ENCODE data around the gene TNRC6B. TPM values are rescaled to one million over a fixed set of nuclear protein-coding genes. Genes with fewer than 3 reads are reported as not detected.

Gene TNRC6B
- total RNA-seq, 1 experiment from 2014 or later = 50.4 TPM

DNA sequence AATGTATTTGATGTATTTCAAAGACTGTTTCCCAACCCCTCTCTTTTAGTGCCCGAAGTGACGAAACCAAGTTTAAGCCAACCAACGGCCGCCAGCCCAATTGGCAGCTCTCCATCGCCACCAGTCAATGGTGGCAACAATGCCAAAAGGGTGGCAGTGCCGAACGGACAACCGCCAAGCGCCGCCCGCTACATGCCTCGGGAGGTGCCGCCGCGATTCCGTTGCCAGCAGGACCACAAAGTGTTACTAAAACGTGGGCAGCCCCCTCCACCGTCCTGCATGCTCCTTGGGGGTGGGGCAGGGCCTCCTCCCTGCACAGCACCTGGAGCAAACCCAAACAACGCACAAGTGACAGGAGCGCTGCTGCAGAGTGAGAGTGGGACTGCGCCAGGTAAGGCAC, 84.1 kb downstream of the TNRC6B start:
- H3K36me3 Mint-ChIP-seq = peaks cover 43% of the 10 kb centered on the region
- ChIA-PET POLR2A (no interaction called here), CTCF (no interaction called here)
- DNase-seq (ENCODE audit: low spot score) = no peak
- no peak overlapping the region for H3K4me3 Mint-ChIP-seq
- TF ChIP-seq, protein P1, sequence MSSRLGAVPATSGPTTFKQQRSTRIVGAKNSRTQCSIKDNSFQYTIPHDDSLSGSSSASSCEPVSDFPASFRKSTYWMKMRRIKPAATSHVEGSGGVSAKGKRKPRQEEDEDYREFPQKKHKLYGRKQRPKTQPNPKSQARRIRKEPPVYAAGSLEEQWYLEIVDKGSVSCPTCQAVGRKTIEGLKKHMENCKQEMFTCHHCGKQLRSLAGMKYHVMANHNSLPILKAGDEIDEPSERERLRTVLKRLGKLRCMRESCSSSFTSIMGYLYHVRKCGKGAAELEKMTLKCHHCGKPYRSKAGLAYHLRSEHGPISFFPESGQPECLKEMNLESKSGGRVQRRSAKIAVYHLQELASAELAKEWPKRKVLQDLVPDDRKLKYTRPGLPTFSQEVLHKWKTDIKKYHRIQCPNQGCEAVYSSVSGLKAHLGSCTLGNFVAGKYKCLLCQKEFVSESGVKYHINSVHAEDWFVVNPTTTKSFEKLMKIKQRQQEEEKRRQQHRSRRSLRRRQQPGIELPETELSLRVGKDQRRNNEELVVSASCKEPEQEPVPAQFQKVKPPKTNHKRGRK (CRISPR knock-in tag; IDR thresholded peaks at IDR 0.05; ENCODE audit: borderline replicate concordance) = no peak
- TF ChIP-seq RORB (CRISPR knock-in tag; IDR thresholded peaks at IDR 0.05) (no peak), KAT7 (CRISPR knock-in tag; IDR thresholded peaks at IDR 0.05; ENCODE audit: borderline replicate concordance) (no peak), SOX15 (CRISPR knock-in tag; IDR thresholded peaks at IDR 0.05) (no peak), ESRRA (CRISPR knock-in tag; IDR thresholded peaks at IDR 0.05; ENCODE audit: borderline replicate concordance) (no peak)
- TF ChIP-seq, protein P2, sequence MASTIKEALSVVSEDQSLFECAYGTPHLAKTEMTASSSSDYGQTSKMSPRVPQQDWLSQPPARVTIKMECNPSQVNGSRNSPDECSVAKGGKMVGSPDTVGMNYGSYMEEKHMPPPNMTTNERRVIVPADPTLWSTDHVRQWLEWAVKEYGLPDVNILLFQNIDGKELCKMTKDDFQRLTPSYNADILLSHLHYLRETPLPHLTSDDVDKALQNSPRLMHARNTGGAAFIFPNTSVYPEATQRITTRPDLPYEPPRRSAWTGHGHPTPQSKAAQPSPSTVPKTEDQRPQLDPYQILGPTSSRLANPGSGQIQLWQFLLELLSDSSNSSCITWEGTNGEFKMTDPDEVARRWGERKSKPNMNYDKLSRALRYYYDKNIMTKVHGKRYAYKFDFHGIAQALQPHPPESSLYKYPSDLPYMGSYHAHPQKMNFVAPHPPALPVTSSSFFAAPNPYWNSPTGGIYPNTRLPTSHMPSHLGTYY (CRISPR knock-in tag; IDR thresholded peaks at IDR 0.05) = no peak
- TF ChIP-seq, protein P3, sequence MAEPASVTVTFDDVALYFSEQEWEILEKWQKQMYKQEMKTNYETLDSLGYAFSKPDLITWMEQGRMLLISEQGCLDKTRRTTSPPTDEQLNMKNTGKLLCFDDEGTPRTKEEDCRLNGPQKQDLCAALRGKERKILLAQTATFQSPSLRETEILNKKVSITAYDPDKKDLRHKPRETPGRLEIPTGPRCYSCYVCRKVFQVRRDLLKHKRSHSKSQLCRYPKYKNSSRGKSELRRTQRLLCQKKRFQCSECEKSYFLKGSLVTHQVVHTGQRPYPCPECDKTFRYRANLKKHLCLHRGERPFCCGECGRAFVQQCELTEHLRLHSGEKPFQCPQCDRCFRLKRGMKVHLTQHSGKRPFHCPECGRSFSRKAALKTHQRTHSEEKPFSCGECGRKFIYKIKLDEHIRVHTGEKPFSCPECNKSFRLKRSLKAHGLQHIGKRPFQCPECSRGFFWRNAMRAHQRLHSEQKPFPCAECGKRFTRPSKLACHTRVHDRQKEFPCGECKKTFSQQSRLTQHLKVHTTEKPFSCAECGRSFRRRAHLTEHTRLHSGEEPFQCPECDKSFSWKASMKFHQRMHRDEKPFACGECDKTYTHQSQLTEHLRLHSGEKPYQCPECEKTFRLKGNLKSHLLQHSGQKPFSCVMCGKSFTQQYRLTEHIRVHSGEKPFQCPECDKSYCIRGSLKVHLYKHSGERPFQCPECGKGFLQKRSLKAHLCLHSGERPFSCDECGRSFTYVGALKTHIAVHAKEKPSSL (CRISPR knock-in tag; conservative IDR thresholded peaks at IDR 0.05) = no peak
- TF ChIP-seq, protein P4, sequence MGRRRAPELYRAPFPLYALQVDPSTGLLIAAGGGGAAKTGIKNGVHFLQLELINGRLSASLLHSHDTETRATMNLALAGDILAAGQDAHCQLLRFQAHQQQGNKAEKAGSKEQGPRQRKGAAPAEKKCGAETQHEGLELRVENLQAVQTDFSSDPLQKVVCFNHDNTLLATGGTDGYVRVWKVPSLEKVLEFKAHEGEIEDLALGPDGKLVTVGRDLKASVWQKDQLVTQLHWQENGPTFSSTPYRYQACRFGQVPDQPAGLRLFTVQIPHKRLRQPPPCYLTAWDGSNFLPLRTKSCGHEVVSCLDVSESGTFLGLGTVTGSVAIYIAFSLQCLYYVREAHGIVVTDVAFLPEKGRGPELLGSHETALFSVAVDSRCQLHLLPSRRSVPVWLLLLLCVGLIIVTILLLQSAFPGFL (CRISPR knock-in tag; IDR thresholded peaks at IDR 0.05; ENCODE audit: borderline replicate concordance) = no peak
- H3K27ac Mint-ChIP-seq = no peak overlapping the region
- H3K27me3 Mint-ChIP-seq (ENCODE audit: low read depth) = no peaks in the 10 kb centered on the region
- peaks cover 8% of the 10 kb centered on the region; the same call in 1 of the 2 replicates for H3K4me1 Mint-ChIP-seq
- ATAC-seq = no peak
- 0 out of 2 replicates have a peak, but pooled peaks cover 4% of the 10 kb centered on the region for H3K9me3 Mint-ChIP-seq

DNA sequence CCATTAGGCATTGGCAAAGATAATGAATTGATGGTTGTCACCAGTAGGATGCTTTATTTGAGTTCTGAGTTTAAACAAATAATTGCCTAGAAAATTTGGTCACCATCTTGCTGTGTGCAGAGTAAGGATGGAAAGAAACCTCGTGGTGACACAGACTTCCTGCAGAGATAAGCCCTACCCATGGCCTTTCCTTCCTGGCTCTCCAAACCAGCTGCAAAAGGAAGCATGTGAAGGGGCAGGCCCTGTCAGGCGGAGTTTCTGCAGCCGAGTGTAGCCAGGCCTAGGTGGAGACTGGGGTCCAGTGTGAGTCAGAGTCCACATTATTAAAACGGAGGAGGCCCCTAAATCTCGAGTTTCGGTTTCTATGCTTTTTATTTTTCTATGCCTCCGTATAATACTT, 85.5 kb downstream of the TNRC6B start:
- no peak overlapping the region for H3K4me3 Mint-ChIP-seq
- no peak overlapping the region for H3K27ac Mint-ChIP-seq
- peaks cover 53% of the 10 kb centered on the region for H3K36me3 Mint-ChIP-seq
- ChIA-PET CTCF (no interaction called here), POLR2A (no interaction called here)
- H3K4me1 Mint-ChIP-seq = peaks cover 8% of the 10 kb centered on the region; the same call in 1 of the 2 replicates
- 0 out of 2 replicates have a peak, but pooled peaks cover 4% of the 10 kb centered on the region for H3K9me3 Mint-ChIP-seq
- DNase-seq (ENCODE audit: low spot score) (no peak), ATAC-seq (no peak)
- H3K27me3 Mint-ChIP-seq (ENCODE audit: low read depth) = no peaks in the 10 kb centered on the region
- no peak for TF ChIP-seq ZNF396 (CRISPR knock-in tag; IDR thresholded peaks at IDR 0.05; ENCODE audit: borderline replicate concordance)
- no peak for TF ChIP-seq ZNF263 (CRISPR knock-in tag; IDR thresholded peaks at IDR 0.05; ENCODE audit: low read depth)
- TF ChIP-seq, protein P5, sequence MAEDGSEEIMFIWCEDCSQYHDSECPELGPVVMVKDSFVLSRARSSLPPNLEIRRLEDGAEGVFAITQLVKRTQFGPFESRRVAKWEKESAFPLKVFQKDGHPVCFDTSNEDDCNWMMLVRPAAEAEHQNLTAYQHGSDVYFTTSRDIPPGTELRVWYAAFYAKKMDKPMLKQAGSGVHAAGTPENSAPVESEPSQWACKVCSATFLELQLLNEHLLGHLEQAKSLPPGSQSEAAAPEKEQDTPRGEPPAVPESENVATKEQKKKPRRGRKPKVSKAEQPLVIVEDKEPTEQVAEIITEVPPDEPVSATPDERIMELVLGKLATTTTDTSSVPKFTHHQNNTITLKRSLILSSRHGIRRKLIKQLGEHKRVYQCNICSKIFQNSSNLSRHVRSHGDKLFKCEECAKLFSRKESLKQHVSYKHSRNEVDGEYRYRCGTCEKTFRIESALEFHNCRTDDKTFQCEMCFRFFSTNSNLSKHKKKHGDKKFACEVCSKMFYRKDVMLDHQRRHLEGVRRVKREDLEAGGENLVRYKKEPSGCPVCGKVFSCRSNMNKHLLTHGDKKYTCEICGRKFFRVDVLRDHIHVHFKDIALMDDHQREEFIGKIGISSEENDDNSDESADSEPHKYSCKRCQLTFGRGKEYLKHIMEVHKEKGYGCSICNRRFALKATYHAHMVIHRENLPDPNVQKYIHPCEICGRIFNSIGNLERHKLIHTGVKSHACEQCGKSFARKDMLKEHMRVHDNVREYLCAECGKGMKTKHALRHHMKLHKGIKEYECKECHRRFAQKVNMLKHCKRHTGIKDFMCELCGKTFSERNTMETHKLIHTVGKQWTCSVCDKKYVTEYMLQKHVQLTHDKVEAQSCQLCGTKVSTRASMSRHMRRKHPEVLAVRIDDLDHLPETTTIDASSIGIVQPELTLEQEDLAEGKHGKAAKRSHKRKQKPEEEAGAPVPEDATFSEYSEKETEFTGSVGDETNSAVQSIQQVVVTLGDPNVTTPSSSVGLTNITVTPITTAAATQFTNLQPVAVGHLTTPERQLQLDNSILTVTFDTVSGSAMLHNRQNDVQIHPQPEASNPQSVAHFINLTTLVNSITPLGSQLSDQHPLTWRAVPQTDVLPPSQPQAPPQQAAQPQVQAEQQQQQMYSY (CRISPR knock-in tag; IDR thresholded peaks at IDR 0.05) = no peak
- TF ChIP-seq, protein P6, sequence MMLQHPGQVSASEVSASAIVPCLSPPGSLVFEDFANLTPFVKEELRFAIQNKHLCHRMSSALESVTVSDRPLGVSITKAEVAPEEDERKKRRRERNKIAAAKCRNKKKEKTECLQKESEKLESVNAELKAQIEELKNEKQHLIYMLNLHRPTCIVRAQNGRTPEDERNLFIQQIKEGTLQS (CRISPR knock-in tag; conservative IDR thresholded peaks at IDR 0.05) = no peak
- no peak for TF ChIP-seq CREB1 (CRISPR knock-in tag; IDR thresholded peaks at IDR 0.05)
- TF ChIP-seq RELA (CRISPR knock-in tag; IDR thresholded peaks at IDR 0.05; ENCODE audit: borderline replicate concordance) = no peak
- no peak for TF ChIP-seq ATF1 (CRISPR knock-in tag; IDR thresholded peaks at IDR 0.05)
- no peak for TF ChIP-seq ZBTB21 (CRISPR knock-in tag; IDR thresholded peaks at IDR 0.05; ENCODE audit: borderline replicate concordance)
- TF ChIP-seq GABPB1 (CRISPR knock-in tag; IDR thresholded peaks at IDR 0.05) = no peak
- no peak for TF ChIP-seq ETV6 (CRISPR knock-in tag; IDR thresholded peaks at IDR 0.05)
- TF ChIP-seq FOXP1 (CRISPR knock-in tag; IDR thresholded peaks at IDR 0.05; ENCODE audit: borderline replicate concordance) = no peak
- TF ChIP-seq, protein P7, sequence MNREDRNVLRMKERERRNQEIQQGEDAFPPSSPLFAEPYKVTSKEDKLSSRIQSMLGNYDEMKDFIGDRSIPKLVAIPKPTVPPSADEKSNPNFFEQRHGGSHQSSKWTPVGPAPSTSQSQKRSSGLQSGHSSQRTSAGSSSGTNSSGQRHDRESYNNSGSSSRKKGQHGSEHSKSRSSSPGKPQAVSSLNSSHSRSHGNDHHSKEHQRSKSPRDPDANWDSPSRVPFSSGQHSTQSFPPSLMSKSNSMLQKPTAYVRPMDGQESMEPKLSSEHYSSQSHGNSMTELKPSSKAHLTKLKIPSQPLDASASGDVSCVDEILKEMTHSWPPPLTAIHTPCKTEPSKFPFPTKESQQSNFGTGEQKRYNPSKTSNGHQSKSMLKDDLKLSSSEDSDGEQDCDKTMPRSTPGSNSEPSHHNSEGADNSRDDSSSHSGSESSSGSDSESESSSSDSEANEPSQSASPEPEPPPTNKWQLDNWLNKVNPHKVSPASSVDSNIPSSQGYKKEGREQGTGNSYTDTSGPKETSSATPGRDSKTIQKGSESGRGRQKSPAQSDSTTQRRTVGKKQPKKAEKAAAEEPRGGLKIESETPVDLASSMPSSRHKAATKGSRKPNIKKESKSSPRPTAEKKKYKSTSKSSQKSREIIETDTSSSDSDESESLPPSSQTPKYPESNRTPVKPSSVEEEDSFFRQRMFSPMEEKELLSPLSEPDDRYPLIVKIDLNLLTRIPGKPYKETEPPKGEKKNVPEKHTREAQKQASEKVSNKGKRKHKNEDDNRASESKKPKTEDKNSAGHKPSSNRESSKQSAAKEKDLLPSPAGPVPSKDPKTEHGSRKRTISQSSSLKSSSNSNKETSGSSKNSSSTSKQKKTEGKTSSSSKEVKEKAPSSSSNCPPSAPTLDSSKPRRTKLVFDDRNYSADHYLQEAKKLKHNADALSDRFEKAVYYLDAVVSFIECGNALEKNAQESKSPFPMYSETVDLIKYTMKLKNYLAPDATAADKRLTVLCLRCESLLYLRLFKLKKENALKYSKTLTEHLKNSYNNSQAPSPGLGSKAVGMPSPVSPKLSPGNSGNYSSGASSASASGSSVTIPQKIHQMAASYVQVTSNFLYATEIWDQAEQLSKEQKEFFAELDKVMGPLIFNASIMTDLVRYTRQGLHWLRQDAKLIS (CRISPR knock-in tag; IDR thresholded peaks at IDR 0.05; ENCODE audit: borderline replicate concordance) = no peak
- no peak for TF ChIP-seq EMX1 (CRISPR knock-in tag; IDR thresholded peaks at IDR 0.05)
